ENCODE measurements around the gene MXRA8. TPM values are rescaled to one million over a fixed set of nuclear protein-coding genes. Genes with fewer than 3 reads are reported as not detected.

The MXRA8 gene
- total and polyA plus RNA-seq, 9 of the 15 experiments (the other 6 are each of a cell fraction or from before 2014, with no cell fraction given): 0.66 to 11.3 (median 6.3) TPM

DNA sequence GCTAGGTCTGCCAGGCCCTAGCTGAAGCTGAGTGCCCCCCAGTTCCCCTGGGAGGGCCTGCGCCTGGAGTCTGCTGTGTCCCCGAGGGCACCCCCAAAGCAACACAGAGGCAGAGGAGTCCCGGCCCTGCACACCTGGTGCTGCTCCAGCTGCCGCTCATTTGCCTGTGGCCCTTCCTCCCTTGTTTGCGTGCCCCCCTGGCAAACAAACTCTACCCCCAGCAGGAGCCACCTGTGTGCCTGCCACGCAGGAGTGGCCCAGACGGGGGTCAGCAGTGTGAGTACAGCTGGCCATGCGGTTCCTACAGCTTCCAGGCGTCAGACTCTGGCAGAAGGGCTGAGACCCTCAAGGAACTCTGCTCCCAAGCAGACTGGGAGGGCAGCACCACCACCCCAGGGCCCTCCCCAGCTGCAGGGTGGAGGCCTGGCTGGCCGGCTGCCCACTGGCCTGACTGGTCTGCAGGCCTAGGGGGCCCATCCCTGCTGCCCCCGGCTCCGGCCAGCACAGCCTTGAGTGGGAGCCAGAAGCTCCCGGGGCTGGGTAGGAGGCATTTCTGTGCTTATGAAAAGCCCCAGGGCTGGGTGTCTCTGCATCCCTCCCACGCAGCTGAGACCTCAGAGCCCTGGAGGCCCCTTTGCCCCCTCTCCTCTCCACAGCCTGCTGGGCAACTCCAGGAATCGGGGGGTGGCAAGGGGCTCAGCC, 27.8 kb downstream of the MXRA8 start (continued):
- no peak for TF ChIP-seq ZFP91 (CRISPR knock-in tag; IDR thresholded peaks at IDR 0.05)
- no peak for TF ChIP-seq DNMT1 (IDR thresholded peaks at IDR 0.05)
- TF ChIP-seq RBM34 (IDR thresholded peaks at IDR 0.05; ENCODE audit: borderline replicate concordance, insufficient read depth, low read length): no peak
- TF ChIP-seq RBM15 (IDR thresholded peaks at IDR 0.05; ENCODE audit: insufficient read depth, low read length): no peak
- no peak for TF ChIP-seq HSF4 (CRISPR knock-in tag; IDR thresholded peaks at IDR 0.05; ENCODE audit: borderline replicate concordance)
- TF ChIP-seq ZNF79 (CRISPR knock-in tag; IDR thresholded peaks at IDR 0.05; ENCODE audit: low read depth): no peak
- TF ChIP-seq CBFA2T2 (conservative IDR thresholded peaks at IDR 0.05): no peak
- no peak for TF ChIP-seq PTBP1 (IDR thresholded peaks at IDR 0.05; ENCODE audit: low read depth, low read length)
